Measurements from ENCODE around the gene POR.

POR gene

GRCh38 chr7:75955331-75955955 lies 40.5 kb downstream of the POR start:
- no peak for DNase-seq

DNA sequence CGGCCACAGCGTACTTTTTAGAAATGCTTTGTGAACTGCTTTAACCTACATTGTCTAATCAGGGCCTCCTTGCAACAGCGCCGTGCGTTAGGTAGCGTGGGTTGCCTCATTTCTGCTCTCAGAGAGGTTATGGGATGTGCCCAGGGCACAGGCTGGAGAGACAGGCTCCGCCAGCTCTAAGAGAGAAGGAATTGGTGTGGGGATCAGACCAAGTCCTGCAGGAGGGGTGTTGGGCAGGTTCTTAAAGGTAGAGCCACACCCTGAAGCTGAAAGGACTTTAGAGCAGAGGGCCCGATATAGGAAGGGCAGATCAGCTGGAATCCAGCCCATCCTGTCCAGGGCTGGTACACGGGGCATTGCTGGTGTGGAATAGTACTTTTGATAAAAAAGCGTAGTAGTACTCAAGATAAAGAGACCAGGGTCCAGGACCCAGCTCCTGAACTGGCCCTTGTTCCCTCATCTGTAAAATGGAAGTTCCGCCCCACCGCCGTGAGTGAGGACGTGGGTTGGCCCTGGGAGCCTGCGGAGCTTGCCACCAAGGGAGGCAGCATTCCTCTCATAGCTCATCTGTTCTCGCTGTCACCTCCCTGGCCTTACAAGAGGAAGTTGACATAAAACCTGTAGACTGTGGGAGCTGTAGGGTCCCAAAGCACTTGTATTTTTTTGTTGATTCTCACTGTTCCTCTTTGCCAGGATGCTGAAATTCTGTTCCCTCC lies 42.2 kb downstream of the POR start:
- DNase-seq = no peak

DNA sequence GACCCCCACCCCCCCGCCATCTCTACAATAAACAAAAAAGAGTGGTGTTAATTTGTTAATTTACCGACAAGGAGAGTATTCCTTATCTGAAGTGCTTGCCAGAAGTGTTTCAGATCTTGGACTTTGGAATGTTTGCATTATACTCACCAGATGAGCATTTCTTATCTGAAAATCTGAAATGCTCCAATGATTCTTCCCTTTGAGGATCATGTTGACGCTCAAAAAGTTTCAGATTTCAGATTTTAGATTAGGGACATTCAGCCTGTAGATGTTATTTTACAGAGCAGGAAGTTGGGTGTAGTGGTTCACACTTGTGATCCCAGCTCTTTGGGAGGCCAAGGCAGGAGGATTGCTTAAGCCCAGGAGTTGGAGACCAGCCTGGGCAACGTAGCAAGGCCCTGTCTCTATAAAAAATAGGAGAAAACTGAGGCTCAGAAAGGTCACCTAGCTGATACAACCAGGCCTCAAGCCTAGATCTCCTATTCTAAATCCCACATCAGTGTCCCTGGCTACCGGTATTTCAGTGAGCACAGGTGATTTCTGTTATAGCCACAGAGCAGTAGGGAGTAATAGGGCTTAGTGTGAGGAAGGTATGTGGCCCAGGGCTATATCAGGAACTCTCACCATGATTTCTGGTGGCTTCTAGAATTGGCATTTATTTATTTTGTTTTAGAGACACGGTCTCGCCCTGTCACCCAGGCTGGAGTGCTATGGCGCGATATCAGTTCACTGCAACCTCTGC lies 44.0 kb downstream of the POR start:
- no peak for DNase-seq

GRCh38 chr7:75960372-75960771 lies 45.4 kb downstream of the POR start:
- no peak for DNase-seq

GRCh38 chr7:75961218-75961617 lies 46.3 kb downstream of the POR start:
- DNase-seq = no peak

GRCh38 chr7:75962607-75963380 lies 47.8 kb downstream of the POR start:
- DNase-seq = no peak

DNA sequence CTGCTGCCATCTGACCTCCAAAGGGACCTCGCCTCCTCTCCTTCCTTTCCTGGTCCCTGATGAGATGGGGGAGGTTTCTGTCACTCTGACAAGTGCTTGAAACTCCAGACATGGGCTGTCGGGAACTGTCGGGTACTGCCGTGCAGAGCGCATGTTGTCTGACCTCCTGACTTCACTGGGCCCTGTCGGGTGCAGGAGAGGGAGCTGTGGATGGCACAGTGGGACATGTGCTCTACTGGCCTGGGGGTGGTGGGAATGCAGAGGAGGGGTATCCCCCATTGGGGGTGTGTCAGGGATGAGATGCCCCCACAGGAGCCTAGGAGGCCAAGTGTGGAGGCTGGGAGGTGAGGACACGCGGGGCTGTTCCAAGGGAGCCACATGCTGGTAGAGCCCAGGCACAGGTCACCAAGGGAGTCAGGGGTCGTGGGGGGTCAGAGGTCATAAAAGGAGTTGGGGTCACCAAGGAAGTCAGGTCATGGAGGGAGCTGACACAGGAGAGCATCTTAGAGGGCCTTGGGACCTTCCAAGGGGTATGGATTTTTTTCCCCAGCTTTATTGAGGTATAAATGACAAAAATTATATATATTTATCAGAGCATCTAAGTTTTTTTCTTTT lies 48.5 kb downstream of the POR start:
- DNase-seq = no peak

GRCh38 chr7:75965617-75966016 lies 50.7 kb downstream of the POR start:
- no peak for DNase-seq

GRCh38 chr7:75966190-75966961 lies 51.4 kb downstream of the POR start:
- no peak for DNase-seq

- no peak for DNase-seq
Observed at GRCh38 chr7:75967055-75967454, 52.1 kb downstream of the POR start.

DNA sequence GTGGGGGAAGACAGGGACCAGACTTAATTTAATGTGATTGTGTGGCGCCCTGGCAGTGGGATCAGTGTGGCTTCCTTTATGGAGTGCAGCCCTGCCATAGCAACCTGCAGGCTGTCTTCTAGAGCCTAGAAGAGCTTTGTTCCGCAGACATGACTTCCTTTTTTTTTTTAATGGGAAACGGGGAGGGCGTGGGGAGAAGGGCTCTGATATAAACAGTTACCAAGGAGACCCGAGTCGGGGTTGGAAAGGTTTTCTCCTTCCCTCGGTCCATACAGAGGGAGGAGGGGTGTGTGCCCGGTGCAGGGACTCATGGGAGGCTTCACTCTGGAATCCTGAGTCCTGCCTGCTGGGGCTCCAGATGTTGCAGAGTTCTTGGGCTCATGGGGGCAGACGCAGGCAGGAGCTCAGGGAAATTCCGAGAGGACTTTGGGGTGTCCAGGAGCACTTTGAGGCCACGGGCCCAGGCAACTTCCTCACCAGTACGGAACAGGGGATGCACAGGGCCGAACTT lies 52.6 kb downstream of the POR start:
- DNase-seq = no peak

- DNase-seq = no peak
Observed at GRCh38 chr7:75968012-75968411, 53.1 kb downstream of the POR start.

DNA sequence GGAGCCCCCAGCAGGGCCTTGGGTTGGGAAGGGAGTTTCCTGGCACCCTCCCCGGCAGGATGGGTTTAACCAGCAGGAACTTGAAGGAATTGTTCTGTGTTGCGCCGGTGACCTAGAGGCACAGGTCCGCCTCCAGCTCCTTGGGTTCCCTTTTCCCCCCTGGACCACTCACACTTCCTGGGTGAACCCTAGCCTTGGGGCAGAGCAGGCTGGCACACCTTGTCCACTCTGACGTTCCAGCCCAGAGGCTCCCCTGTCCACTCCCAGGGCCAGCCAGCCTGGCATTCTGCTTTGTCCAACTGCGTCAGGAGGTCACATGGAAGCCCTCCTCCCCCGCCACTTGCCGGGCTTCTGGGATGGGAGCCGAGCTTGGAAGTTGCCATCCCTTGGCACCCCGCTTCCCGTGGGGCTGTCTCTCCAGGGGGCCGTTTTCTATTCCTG lies 53.6 kb downstream of the POR start:
- no peak for DNase-seq

DNA sequence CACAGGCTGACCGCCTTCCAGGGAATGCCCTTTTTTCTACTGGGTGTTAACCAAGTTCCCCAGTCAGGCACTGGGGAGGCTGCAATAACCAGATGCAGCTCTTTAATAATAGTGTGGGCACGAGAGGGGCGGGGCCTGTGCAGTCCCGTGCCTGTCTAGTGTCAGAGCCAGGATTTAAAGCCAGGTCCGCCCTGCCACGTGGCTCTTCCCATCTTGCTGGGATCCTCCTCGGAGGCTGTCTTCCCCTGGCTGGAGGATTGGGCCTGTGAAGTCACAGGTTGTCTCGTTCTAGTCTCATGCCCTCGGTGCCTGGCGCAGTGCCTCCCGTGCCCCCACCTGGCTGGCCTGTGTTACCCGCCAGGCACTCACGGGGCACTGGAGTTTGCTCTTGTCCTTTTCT lies 54.2 kb downstream of the POR start:
- no peak for DNase-seq

DNA sequence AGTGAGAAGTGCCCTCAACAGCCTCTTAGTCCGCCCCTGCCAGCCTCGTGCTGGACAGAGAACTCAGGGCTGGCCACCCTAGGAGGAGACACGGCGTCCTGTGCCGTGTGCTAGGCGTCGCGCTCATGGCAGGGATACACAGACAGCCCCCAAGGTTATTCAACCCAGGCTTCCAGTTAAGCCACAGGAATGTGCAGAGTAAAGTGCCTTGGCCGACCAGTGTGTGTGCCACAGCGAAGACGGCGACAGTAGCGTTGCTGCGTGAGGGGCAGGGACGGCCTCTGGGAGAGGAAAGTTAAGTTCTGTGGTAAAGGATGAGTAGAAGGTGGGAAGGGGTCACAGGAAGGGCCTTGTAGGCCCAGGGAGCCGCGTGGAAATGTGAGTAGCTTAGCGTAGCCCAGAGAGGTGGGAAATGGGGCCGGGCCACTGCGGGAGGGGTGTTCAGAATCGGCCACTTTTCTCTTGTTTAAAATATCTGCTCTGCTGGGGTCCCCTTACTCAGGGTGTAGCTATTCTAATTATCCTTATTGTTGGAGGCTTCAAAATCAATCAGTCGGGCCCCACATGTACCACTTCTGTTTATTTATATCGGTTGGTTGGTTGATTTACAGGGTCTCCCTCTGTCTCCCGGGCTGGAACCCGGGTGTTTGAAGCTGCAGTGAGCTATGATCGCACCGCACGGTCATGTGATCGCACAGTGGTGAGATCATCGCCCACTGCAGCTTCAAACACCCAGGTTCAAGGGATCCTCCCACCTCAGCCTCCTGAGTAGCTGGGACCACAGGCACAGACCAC lies 54.9 kb downstream of the POR start:
- DNase-seq = no peak

DNA sequence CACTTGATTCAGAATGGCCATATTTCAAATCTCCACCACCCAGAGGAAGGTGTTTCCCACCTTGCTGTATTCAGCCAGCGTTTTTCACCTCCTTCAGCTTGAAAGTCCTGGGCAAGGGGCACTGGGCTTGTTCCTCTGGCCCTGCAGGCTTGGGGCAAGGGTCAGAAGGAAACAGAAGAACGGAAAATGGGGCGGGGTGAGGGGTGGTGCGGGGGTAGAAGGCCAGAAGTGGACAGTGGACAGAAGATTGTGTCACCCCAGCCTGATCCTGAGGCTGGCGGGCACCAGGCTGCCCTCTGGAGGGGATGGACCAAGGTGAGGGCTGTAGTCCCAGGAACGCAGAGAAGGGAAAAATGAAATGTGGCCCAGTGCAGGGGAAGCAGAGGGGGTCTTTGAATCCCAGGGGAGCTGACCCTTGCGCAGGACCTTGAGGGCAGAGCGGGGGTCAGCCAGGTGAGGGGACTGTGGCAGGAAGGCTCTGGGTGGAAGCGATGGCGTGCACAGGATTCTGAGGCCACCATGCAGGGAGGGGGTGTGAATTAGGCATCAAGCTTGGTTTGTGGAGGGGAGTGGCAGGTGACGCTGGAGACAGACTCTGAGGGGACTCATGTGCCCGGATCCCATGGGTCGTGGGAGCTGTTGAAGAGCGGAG lies 56.5 kb downstream of the POR start:
- DNase-seq = no peak

DNA sequence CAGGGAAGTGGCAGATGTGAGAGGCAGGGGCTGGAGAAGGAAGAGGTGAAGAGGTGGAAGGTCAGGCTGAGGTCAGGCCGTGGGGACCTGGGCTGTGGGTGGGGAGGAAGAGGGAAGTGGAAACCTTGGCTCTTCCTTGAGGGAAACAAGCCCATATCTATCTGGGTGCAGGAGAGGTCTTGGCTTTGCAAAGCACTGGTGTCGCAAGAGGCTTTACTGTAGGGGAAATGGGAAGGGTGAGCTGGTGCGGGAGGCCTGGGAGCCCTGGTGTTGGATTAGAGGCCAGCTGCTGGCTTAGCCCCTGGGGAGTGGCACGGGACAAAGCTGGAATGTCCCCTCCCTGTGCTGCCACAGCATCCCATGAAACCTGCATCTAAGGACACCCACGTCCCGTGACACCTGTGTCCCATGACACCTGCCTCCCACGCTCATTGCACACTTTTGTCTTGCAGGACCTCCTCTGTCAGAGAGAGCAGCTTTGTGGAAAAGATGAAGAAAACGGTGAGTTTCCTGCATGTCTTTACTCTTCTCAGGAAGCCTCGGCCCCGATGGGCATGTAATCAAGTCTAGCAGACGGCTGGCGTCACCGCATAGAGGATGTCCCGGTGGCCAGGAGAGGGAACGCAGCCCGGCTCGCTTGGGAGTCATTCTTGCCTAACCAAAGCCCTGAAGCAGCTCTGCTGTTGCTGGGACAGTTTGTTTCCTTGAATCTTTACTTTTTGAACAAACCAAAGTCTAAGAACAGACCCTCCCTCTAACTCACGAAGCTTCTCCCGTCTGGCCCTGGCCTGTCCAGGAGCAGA lies 57.2 kb downstream of the POR start:
- no peak for DNase-seq

DNA sequence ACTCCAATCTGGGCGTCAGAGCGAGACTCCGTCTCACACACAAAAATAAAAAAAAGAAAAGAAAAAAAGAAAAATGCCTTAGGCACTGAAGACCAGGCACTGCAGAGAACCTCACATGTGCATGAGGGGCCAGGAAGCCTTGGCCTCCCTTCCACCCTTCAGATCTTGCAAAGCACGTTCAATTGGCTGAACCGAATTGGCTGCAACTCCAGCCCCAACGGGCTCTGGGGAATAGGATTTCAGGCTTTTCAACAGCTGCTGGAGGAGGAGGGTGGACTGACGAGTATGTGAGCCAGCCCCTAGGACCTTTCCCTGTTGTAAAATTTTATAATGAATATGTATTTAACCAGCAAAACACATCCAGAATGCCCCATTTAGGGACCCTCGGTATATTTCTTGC lies 62.8 kb downstream of the POR start:
- no peak for DNase-seq

DNA sequence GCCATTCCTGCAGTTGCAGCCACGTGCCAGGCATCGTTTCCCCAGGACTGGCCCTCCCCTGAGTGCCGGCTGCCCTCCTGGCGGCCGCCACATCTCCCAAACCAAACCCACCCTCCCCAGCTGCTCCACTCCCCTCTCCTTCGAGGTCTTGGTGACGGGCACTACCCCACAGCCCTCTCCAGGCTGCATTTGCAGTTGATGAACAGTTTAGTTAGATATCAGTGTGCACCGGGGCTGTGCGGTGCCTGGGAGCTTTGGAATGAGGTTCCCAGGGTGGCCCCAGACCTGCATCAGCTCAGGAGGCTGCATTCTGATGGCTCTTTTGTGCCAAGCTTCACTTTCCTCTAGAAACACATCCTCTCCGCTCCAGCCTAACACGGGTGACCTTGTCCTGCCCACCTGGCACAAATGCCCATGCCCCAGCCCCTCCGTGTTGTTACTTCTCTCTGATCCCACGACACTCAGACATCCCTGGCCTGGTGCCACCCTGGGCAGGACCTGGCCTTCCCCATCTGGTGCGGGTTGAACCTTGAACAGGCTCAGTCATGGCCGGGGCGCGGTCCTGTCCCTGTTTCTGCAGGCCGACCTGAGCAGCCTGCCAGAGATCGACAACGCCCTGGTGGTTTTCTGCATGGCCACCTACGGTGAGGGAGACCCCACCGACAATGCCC lies 64.9 kb downstream of the POR start:
- no peak for DNase-seq

Data from stimulated activated naive CD4-positive, alpha-beta T cell treated with Interleukin-2 at 50 U/mL for 16 hours (primary cell).